ENCODE data around the gene ZC3H18. TPM values are rescaled to one million over a fixed set of nuclear protein-coding genes. Genes with fewer than 3 reads are reported as not detected.
"Not testable (repeated sequence)": the region's sequence is repeated elsewhere in the genome, so short reads cannot be mapped to it uniquely, and the experiment has no call there.

Gene ZC3H18
- total and polyA plus RNA-seq, 2 experiments from 2014 or later: 26.8 to 26.9 TPM

DNA sequence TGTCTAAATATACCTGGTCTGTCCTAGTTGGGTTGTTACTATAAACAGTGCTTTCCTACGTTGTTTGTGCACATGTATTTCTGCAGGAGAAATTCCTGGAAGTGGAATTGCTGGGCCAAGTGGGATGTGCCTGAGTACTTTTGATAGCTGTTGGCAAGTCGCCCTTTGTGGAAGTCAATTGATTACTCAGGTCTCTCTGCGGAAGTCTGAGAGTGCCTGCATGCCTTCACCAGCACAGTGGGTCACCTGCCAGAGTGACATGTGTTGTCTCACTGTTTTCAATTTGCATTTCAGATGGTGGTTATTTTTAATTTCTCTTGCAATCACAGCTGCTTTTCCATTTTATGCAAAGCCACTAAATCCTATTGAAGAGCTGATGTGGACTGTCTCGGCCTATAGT lies 94.9 kb downstream of the ZC3H18 start:
- H3K9me3 ChIP-seq (ENCODE audit: low read depth): no peaks in the 10 kb centered on the region
- no peak overlapping the region for H3K27ac ChIP-seq
- no peaks in the 10 kb centered on the region for H3K27me3 ChIP-seq
- no peak overlapping the region for H3K4me3 ChIP-seq
- H3K4me1 ChIP-seq (ENCODE audit: low read depth): peaks cover under 1% of the 10 kb centered on the region
- TF ChIP-seq, protein P1, sequence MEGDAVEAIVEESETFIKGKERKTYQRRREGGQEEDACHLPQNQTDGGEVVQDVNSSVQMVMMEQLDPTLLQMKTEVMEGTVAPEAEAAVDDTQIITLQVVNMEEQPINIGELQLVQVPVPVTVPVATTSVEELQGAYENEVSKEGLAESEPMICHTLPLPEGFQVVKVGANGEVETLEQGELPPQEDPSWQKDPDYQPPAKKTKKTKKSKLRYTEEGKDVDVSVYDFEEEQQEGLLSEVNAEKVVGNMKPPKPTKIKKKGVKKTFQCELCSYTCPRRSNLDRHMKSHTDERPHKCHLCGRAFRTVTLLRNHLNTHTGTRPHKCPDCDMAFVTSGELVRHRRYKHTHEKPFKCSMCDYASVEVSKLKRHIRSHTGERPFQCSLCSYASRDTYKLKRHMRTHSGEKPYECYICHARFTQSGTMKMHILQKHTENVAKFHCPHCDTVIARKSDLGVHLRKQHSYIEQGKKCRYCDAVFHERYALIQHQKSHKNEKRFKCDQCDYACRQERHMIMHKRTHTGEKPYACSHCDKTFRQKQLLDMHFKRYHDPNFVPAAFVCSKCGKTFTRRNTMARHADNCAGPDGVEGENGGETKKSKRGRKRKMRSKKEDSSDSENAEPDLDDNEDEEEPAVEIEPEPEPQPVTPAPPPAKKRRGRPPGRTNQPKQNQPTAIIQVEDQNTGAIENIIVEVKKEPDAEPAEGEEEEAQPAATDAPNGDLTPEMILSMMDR (IDR thresholded peaks at IDR 0.05; ENCODE audit: low read depth, low read length): no peak
- H3K36me3 ChIP-seq: no peaks in the 10 kb centered on the region
- DNase-seq (ENCODE audit: low read depth in 1 of 2, low spot score in 1 of 2): no peak

DNA sequence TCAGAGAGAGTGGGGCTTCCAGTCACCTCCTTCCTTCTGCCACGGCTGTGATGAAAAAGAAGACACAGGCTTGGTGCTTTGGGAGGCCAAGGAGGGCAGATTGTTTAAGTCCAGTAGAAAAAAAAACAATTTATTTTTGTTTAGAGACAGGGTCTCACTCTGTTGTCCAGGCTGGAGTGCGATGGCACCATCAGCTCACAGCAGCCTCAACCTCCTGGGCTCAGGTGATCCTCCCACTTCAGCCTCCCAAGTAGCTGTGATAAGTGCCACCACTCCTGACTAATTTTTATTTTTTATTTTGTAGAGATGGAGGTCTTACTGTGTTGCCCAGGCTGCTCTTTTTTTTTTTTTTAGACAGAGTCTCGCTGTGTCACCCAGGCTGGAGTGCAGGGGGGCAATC lies 95.4 kb downstream of the ZC3H18 start:
- TF ChIP-seq, protein P1 (IDR thresholded peaks at IDR 0.05; ENCODE audit: low read depth, low read length): no peak
- DNase-seq (ENCODE audit: low read depth in 1 of 2, low spot score in 1 of 2): no peak
- Histone ChIP-seq H3K27me3 (no peaks in the 10 kb centered on the region), H3K4me1 (ENCODE audit: low read depth) (no peaks in the 10 kb centered on the region), H3K27ac (no peak overlapping the region), H3K4me3 (no peak overlapping the region), H3K36me3 (no peaks in the 10 kb centered on the region), H3K9me3 (ENCODE audit: low read depth) (no peaks in the 10 kb centered on the region)

DNA sequence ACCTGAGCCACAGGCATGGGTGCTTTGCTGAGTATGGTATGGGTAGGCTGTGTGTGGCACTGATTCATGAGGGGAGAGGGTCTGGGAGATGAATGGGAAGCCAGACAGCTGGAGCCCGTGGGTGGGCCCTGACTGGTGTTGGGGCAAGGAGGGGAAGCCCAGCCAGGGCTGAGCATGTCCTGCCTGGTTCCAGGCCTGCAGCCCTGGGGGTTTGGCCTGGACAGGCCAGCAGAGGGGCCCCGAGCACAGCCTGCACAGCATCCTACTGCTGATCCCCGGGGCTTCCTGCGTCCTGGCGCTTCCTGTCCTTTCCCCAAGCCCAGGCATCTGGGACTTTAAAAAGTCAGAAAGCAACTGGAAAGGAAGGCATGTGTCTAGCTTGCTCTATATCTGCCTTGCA lies 97.3 kb downstream of the ZC3H18 start:
- DNase-seq (ENCODE audit: low read depth in 1 of 2, low spot score in 1 of 2): peak in 1 of 2 donors; percentile 21
- H3K27me3 ChIP-seq: no peaks in the 10 kb centered on the region

DNA sequence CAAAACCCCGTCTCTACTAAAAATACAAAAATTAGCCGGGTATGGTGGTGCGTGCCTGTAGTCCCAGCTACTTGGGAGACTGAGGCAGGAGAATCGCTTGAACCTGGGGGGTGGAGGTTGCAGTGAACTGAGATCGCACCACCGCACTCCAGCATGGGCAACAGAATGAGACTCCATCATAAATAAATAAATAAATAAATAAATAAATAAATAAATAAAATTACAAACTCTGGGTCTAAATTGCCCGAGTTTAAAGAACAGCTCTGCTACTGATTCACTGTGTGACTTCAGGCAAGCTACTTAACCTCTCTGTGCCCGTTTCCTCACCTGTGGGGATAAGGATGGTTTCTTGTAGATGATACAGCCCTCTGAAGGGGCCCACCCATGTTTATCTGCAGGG lies 99.3 kb downstream of the ZC3H18 start:
- not testable (repeated sequence) for H3K27ac ChIP-seq; H3K4me3 ChIP-seq; DNase-seq (ENCODE audit: low read depth in 1 of 2, low spot score in 1 of 2); H3K36me3 ChIP-seq; H3K27me3 ChIP-seq; H3K9me3 ChIP-seq (ENCODE audit: low read depth)
- H3K4me1 ChIP-seq (ENCODE audit: low read depth): peaks cover 14% of the 10 kb centered on the region

More for the DNA sequence above, 97.3 kb downstream of the ZC3H18 start:
- Histone ChIP-seq H3K27ac (no peak overlapping the region), H3K4me3 (no peak overlapping the region), H3K4me1 (ENCODE audit: low read depth) (no peaks in the 10 kb centered on the region), H3K9me3 (ENCODE audit: low read depth) (no peaks in the 10 kb centered on the region), H3K36me3 (no peaks in the 10 kb centered on the region)
- TF ChIP-seq, protein P1 (IDR thresholded peaks at IDR 0.05; ENCODE audit: low read depth, low read length): no peak

GRCh38 chr16:88669980-88670379 lies 99.8 kb downstream of the ZC3H18 start:
- no peak overlapping the region for H3K4me3 ChIP-seq
- H3K27ac ChIP-seq: no peak overlapping the region

DNA sequence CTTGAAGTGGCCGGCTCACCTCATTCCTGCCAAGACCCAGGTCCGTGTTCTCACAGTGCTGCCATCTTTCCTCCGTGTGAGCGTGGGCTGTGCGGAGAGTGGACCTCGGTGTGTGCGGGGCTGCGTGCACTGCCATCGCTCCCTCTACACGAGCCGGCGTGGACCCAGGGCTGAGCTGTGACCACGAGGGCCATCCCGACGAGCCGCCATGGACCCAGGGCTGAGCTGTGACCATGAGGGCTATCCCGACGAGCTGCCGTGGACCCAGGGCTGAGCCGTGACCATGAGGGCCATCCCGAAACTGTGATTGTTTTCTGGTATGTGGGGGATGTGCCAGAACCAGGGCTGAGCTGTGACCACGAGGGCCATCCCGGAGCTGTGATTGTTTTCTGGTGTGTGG lies 101.6 kb downstream of the ZC3H18 start:
- no peak for DNase-seq (ENCODE audit: low read depth in 1 of 2, low spot score in 1 of 2)
- H3K36me3 ChIP-seq: no peaks in the 10 kb centered on the region
- no peak overlapping the region for H3K27ac ChIP-seq
- no peaks in the 10 kb centered on the region for H3K27me3 ChIP-seq
- no peak overlapping the region for H3K4me3 ChIP-seq
- H3K4me1 ChIP-seq (ENCODE audit: low read depth): peaks cover 14% of the 10 kb centered on the region
- H3K9me3 ChIP-seq (ENCODE audit: low read depth): no peaks in the 10 kb centered on the region
- TF ChIP-seq, protein P1 (IDR thresholded peaks at IDR 0.05; ENCODE audit: low read depth, low read length): no peak

More at GRCh38 chr16:88669980-88670379, 99.8 kb downstream of the ZC3H18 start:
- Histone ChIP-seq H3K27me3 (no peaks in the 10 kb centered on the region), H3K4me1 (ENCODE audit: low read depth) (peaks cover 14% of the 10 kb centered on the region), H3K9me3 (ENCODE audit: low read depth) (no peaks in the 10 kb centered on the region), H3K36me3 (no peaks in the 10 kb centered on the region)
- TF ChIP-seq, protein P1 (IDR thresholded peaks at IDR 0.05; ENCODE audit: low read depth, low read length): no peak
- DNase-seq (ENCODE audit: low read depth in 1 of 2, low spot score in 1 of 2): no peak

Measured in cardiac muscle cell (in vitro differentiated cells and primary cell).